Right lobe of liver (tissue), 4 donors: Measurements from ENCODE around the gene TAF5L.

Source experiments
- CTCF ChIP-seq, 4 donors: fragments of 200-600 bp in 3 of 4; fragments of 450-650 bp in 1 of 4; IDR thresholded peaks; one replicate each; pipeline versions ENCODE4 v1.5.1 to v1.8.0; 2016 to 2022; ENCODE audit warnings: antibody characterized with exemption in 4 of 4, mild to moderate bottlenecking in 2 of 4
- POLR2A ChIP-seq: fragments of 450-650 bp; IDR thresholded peaks from one replicate; pipeline ENCODE4 v1.6.1; 2017; ENCODE audit warnings: antibody characterized with exemption, mild to moderate bottlenecking
- donor health status: DM: no; HTN: no; CAD: no.
- donor health status: DM: no; HTN: no; CAD: no.
- donor health status: DM: no; HTN: yes; CAD: no.

- TF ChIP-seq CTCF (IDR thresholded peaks at IDR 0.05) (no peak), POLR2A (no peak)
Observed at GRCh38 chr1:229642970-229643369, 17.0 kb upstream of the TAF5L start.
